Measurements from ENCODE around the gene BMPR1B.

The BMPR1B gene

GRCh38 chr4:95004912-95005311 lies 247.2 kb downstream of the BMPR1B start:
- H3K36me3 ChIP-seq (replicated peaks): no peaks in the 10 kb centered on the region
- H3K27me3 ChIP-seq (replicated peaks): no peaks in the 10 kb centered on the region
- in situ Hi-C loops (cut with HindIII; ENCODE audit: low pct_ligation_motif_present, low sequenced_read_pairs): no loop called here
- DNase-seq: no peak
- H3K4me3 ChIP-seq (ENCODE audit: low read depth, low read length): no peak overlapping the region
- H3K27ac ChIP-seq: no peak overlapping the region
- TF ChIP-seq CTCF (IDR thresholded peaks at IDR 0.05; ENCODE audit: low read depth, low read length, missing control alignments): no peak

DNA sequence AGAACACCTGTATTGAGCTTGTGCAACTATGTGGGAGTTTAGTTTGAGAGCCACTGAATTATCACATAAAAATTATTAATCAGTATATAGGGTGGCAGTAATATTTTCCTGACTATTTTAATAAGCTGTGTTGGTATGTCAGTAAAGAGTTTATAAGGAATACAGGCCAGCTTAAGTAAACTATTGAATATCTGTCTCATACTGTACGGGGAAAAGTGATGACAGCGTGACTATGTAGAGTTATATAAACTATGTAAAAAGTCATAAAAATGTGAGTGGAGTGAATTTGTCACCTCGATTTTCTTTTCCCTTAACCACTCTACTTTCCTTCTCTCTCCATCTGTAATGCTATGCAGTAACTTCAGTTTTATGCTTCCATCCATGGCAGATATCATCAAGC lies 250.2 kb downstream of the BMPR1B start:
- no peak for DNase-seq
- H3K36me3 ChIP-seq (replicated peaks): no peaks in the 10 kb centered on the region
- in situ Hi-C loops (cut with HindIII; ENCODE audit: low pct_ligation_motif_present, low sequenced_read_pairs): no loop called here
- H3K4me3 ChIP-seq (ENCODE audit: low read depth, low read length): no peak overlapping the region
- H3K27ac ChIP-seq: no peak overlapping the region
- no peaks in the 10 kb centered on the region for H3K27me3 ChIP-seq (replicated peaks)
- no peak for TF ChIP-seq CTCF (IDR thresholded peaks at IDR 0.05; ENCODE audit: low read depth, low read length, missing control alignments)

DNA sequence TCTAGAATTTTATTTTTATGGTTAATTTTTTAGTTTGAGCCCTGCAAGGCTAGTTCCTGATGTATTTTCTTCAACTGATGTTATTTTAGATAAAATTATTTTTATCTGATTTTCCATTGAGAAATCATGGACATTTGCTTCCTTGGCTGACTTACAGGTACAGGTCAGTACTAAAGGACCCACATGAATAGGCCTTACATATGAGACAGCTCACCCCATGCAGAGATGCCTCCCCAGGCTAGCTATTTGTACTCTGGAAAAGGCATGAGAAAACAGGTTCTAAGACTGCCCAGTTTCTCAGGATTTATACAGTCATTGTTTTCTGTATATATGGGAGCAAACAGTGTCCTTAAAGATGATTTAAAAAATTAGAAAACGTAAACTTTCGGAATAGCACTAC lies 255.5 kb downstream of the BMPR1B start:
- Histone ChIP-seq H3K27ac (no peak overlapping the region), H3K36me3 (replicated peaks) (no peaks in the 10 kb centered on the region), H3K27me3 (replicated peaks) (no peaks in the 10 kb centered on the region), H3K4me3 (ENCODE audit: low read depth, low read length) (no peak overlapping the region)
- in situ Hi-C loops (cut with HindIII; ENCODE audit: low pct_ligation_motif_present, low sequenced_read_pairs): no loop called here
- TF ChIP-seq CTCF (IDR thresholded peaks at IDR 0.05; ENCODE audit: low read depth, low read length, missing control alignments): no peak
- DNase-seq: no peak

DNA sequence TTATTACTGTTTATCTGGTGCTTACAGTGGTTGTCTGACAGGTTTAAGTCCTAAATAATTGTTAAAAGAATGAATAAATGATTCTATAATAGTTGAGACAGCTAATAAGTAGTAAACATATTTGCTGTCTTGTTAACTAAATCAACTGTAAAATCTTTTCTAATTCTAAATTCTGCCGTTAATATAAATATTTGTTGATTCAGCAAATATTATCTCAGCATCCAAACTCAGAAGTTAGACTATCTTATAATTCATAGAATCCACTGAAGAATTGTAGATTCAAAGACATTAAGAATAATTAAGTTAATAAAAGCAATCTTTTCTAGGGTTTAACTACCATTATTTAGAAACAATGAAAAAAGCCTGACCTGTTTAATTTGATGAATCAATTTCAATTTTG lies 256.3 kb downstream of the BMPR1B start:
- Histone ChIP-seq H3K27ac (no peak overlapping the region), H3K4me3 (ENCODE audit: low read depth, low read length) (no peak overlapping the region), H3K27me3 (replicated peaks) (no peaks in the 10 kb centered on the region), H3K36me3 (replicated peaks) (no peaks in the 10 kb centered on the region)
- in situ Hi-C loops (cut with HindIII; ENCODE audit: low pct_ligation_motif_present, low sequenced_read_pairs): no loop called here
- no peak for DNase-seq
- no peak for TF ChIP-seq CTCF (IDR thresholded peaks at IDR 0.05; ENCODE audit: low read depth, low read length, missing control alignments)

DNA sequence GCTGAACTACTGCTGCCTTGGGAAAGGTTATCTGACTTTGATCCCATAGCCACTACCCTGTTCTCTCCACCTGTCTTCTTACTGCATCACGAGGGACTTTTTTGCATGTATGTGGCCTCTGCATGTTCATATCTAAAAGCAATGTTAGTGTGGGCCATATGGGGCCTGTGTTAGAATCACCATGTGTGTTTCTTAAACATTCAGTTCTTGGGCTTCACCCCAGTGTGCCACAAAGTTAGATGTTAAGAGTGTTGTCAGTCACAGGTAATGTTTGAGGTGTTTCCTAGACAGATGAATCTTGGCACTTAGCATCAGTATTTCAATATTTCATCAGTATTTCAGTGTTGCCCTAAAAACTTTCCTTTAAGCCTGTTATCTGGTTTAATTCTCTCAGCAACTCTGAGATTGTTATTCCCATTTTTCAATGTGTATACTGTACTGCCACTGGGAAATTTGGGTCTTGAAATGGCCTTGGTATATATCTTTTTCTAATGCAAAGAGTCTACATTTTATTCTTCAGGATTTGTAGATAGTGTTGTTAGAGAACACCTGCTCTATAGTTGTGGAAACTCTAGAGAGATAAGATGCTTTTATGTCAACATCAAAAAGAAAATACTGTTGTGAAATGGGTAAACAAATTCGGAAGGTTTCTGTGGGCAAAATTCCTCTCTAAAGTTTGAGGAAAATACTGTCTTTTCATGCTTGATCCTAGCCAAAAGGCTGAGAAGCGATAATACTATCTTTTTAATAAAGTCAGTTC lies 259.7 kb downstream of the BMPR1B start:
- Histone ChIP-seq H3K27ac (no peak overlapping the region), H3K36me3 (replicated peaks) (no peaks in the 10 kb centered on the region), H3K4me3 (ENCODE audit: low read depth, low read length) (no peak overlapping the region), H3K27me3 (replicated peaks) (no peaks in the 10 kb centered on the region)
- TF ChIP-seq CTCF (IDR thresholded peaks at IDR 0.05; ENCODE audit: low read depth, low read length, missing control alignments): no peak
- no peak for DNase-seq
- in situ Hi-C loops (cut with HindIII; ENCODE audit: low pct_ligation_motif_present, low sequenced_read_pairs): no loop called here

- H3K27me3 ChIP-seq (replicated peaks): no peaks in the 10 kb centered on the region
- no peak overlapping the region for H3K4me3 ChIP-seq (ENCODE audit: low read depth, low read length)
- no peaks in the 10 kb centered on the region for H3K36me3 ChIP-seq (replicated peaks)
- in situ Hi-C loops (cut with HindIII; ENCODE audit: low pct_ligation_motif_present, low sequenced_read_pairs): no loop called here
- H3K27ac ChIP-seq: no peak overlapping the region
- no peak for TF ChIP-seq CTCF (IDR thresholded peaks at IDR 0.05; ENCODE audit: low read depth, low read length, missing control alignments)
- no peak for DNase-seq
These were observed 261.0 kb downstream of the BMPR1B start for GRCh38 chr4:95018785-95019184.

Measured in brain microvascular endothelial cell (primary cell).